Tibial nerve (tissue), 4 donors: ENCODE measurements around the gene TBC1D22A. TPM values are rescaled to one million over a fixed set of nuclear protein-coding genes. Genes with fewer than 3 reads are reported as not detected.

Experiments used
- DNase-seq, 2 donors: peaks; one replicate each; pipeline ENCODE4 v3.0.0-alpha.2; 2019; ENCODE audit warnings: low spot score in 2 of 2
- H3K27ac ChIP-seq, 4 donors: fragments of 200-600 bp; sonication (generic) in 3 of 4; one replicate each; pipeline ENCODE4 v1.5.1; 2017 to 2019; ENCODE audit warnings: mild to moderate bottlenecking in 1 of 4
- H3K27me3 ChIP-seq, 2 donors: fragments of 200-600 bp; sonication (generic) in 1 of 2; one replicate each; pipeline versions ENCODE4 v1.5.1 to v1.6.0; 2017 to 2019
- H3K36me3 ChIP-seq, 3 donors: fragments of 200-600 bp; sonication (generic); one replicate each; pipeline ENCODE4 v1.5.1; 2018 to 2019
- H3K4me1 ChIP-seq, 4 donors: fragments of 200-600 bp; sonication (generic) in 3 of 4; one replicate each; pipeline ENCODE4 v1.5.1; 2017 to 2019
- H3K4me3 ChIP-seq, 4 donors: fragments of 200-600 bp; sonication (generic) in 3 of 4; one replicate each; pipeline ENCODE4 v1.5.1; 2017 to 2019; ENCODE audit warnings: mild to moderate bottlenecking in 1 of 4, moderate library complexity in 1 of 4
- H3K9me3 ChIP-seq, 4 donors: fragments of 200-600 bp; sonication (generic) in 3 of 4; one replicate each; pipeline ENCODE4 v1.5.1; 2017 to 2019
- EP300 ChIP-seq, 2 donors: sonication (generic); formaldehyde crosslinking; IDR thresholded peaks; one replicate each; pipeline ENCODE4 v1.6.1; 2017; ENCODE audit warnings: antibody characterized with exemption in 2 of 2, mild to moderate bottlenecking in 1 of 2
- POLR2A ChIP-seq, 2 donors: fragments of 450-650 bp; IDR thresholded peaks; one replicate each; pipeline ENCODE4 v1.6.1; 2017; ENCODE audit warnings: antibody characterized with exemption in 2 of 2, mild to moderate bottlenecking in 2 of 2, moderate library complexity in 2 of 2
- WGBS, 2 donors: methylation state at CpG; one replicate each; pipeline ENCODE4 v1.1.5; 2018; 5-methylcytosine and 5-hydroxymethylcytosine counted together
- total RNA-seq, 4 donors: library from RNA; depleted of rRNA; stranded (reverse); fragments of >200 nt; gene quantifications; one replicate each; pipeline ENCODE4 v1.1.0, GENCODE V29; 2016
- TF ChIP-seq, protein P1 (sequence below), 5 experiments: fragments of 200-600 bp in 3 of 5; fragments of 450-650 bp in 2 of 5; sonication (generic) in 3 of 5; IDR thresholded peaks; one replicate each; pipeline ENCODE4 v1.5.1; 2016 to 2019; ENCODE audit warnings: antibody characterized with exemption in 5 of 5, mild to moderate bottlenecking in 3 of 5, moderate library complexity in 2 of 5

The TBC1D22A gene
- total RNA-seq, 4 donors from 2014 or later = 27.3 to 35.4 (median 29.3) TPM

DNA sequence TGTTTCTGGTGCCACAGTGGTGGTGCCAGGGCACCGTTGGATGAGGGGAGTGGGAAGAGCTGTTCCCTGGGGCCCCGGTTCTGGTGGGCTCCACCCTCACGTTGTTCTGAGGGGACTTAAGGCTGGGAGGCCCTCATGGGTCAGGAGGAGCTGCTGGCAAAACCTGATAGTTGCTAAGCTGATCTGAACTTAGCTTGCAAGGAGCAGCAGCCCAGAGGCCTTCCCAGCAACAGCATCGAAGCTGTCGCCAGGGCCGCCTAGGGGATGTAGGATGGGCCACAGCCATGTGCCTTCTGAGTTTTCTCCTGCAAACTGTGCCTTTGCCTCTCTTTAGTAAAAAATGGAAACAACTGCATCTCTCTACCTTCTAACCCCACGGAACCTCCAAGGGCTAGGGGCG lies 240.2 kb downstream of the TBC1D22A start:
- no peaks in the 10 kb centered on the region for H3K27me3 ChIP-seq
- H3K4me1 ChIP-seq = no peaks in the 10 kb centered on the region
- H3K9me3 ChIP-seq = no peaks in the 10 kb centered on the region
- no peak overlapping the region for H3K27ac ChIP-seq
- no peak for DNase-seq
- peaks cover 0 to 37% (median 0%) of the 10 kb centered on the region in 3 donors for H3K36me3 ChIP-seq
- 80 to 89% methylated on average over 8 of the region's 8 CpGs for WGBS, 2 donors
- H3K4me3 ChIP-seq = no peak overlapping the region
- TF ChIP-seq EP300 (IDR thresholded peaks at IDR 0.05) (no peak), POLR2A (IDR thresholded peaks at IDR 0.05) (no peak)
- TF ChIP-seq, protein P1, sequence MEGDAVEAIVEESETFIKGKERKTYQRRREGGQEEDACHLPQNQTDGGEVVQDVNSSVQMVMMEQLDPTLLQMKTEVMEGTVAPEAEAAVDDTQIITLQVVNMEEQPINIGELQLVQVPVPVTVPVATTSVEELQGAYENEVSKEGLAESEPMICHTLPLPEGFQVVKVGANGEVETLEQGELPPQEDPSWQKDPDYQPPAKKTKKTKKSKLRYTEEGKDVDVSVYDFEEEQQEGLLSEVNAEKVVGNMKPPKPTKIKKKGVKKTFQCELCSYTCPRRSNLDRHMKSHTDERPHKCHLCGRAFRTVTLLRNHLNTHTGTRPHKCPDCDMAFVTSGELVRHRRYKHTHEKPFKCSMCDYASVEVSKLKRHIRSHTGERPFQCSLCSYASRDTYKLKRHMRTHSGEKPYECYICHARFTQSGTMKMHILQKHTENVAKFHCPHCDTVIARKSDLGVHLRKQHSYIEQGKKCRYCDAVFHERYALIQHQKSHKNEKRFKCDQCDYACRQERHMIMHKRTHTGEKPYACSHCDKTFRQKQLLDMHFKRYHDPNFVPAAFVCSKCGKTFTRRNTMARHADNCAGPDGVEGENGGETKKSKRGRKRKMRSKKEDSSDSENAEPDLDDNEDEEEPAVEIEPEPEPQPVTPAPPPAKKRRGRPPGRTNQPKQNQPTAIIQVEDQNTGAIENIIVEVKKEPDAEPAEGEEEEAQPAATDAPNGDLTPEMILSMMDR (IDR thresholded peaks at IDR 0.05) = no peak

DNA sequence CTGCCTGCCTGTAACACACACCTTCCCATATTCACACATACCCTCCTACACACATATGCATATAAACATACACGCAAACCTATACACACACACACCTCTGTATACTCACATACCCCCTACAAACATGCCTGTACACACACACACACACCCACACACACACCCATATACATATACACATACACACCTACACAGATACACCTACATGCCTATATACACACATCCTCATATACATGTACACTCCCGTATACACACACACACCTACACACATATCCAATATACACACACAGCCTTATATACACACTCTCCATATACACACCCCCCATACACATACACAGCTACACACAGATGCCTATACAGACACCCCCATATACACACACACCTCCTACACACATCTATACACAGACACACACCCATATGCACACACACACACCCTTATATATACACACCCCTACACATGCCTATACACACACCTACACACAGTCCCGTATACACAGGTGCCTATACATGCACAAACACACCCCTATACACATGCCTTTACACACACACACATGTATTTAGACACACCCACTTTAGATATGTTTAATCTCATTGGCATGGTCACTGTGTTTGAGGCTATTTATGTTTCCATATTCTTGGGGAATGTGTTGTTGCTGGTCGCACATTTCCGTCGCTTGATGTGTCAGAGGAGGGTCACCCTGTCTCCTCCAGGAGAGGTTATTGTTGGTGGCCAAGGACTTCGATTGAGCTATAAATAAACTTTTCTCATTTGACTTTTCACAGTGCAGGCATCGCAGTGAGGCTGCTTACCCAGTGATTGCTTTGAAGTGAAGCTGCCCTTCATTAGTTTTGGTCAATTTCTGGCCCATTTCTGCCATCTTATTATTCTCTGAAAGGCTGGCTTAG lies 243.3 kb downstream of the TBC1D22A start:
- H3K27ac ChIP-seq = no peak overlapping the region
- no peak for DNase-seq
- 94 to 95% methylated on average over 8 of the region's 8 CpGs for WGBS, 2 donors
- no peaks in the 10 kb centered on the region for H3K4me1 ChIP-seq
- peaks cover 0 to 40% (median 0%) of the 10 kb centered on the region in 3 donors for H3K36me3 ChIP-seq
- H3K27me3 ChIP-seq = no peaks in the 10 kb centered on the region
- H3K4me3 ChIP-seq = no peak overlapping the region
- no peaks in the 10 kb centered on the region for H3K9me3 ChIP-seq
- TF ChIP-seq, protein P1 (IDR thresholded peaks at IDR 0.05) = no peak
- TF ChIP-seq EP300 (IDR thresholded peaks at IDR 0.05) (no peak), POLR2A (IDR thresholded peaks at IDR 0.05) (no peak)

DNA sequence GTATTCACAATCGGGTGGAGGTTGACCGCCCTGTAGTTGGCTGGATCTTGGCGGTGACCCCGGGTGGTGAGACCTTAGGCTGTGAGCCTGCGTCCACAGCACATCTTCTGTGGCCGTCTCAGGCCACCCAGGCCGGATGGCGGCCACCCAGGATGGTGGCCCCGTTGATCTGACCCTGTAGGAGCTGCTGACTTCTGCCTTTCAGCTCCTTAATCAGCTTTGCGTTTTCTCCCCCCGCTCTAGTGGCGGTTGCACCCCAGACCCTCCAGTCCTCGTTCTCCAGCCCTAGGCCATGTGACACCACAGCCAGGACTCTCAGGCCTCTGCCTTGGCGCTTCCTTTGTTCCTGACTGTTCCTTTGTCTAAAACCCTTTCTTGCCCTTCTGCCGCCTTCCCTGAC lies 244.0 kb downstream of the TBC1D22A start:
- no peak overlapping the region for H3K4me3 ChIP-seq
- DNase-seq = no peak
- no peak for TF ChIP-seq POLR2A (IDR thresholded peaks at IDR 0.05)
- TF ChIP-seq EP300 (IDR thresholded peaks at IDR 0.05) = no peak
- TF ChIP-seq, protein P1 (IDR thresholded peaks at IDR 0.05) = no peak
- no peaks in the 10 kb centered on the region for H3K9me3 ChIP-seq
- H3K36me3 ChIP-seq = peaks cover 0 to 40% (median 0%) of the 10 kb centered on the region in 3 donors
- H3K4me1 ChIP-seq = no peaks in the 10 kb centered on the region
- 88 to 89% methylated on average over 15 of the region's 15 CpGs for WGBS, 2 donors
- no peaks in the 10 kb centered on the region for H3K27me3 ChIP-seq
- H3K27ac ChIP-seq = no peak overlapping the region

DNA sequence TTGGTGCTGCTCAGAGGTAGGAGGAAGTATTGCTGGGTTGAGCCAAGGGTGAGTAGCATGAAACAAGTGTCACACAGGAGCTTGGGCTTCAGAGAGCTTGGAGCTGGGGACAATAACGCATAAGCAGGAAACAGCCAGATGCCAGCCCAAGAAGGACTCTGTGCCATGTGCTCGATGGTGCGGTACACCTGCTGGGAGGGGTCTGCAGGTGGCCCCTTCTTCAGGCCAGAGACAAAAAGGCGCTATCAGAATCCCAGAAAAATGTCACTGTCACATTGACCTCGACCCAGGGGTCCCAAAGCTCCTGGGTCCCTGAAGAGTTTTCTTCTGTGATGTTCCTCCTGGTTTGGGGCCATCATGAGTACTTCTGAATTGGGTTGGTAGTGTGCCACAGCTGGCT lies 244.4 kb downstream of the TBC1D22A start:
- H3K4me1 ChIP-seq = no peaks in the 10 kb centered on the region
- no peaks in the 10 kb centered on the region for H3K9me3 ChIP-seq
- TF ChIP-seq POLR2A (IDR thresholded peaks at IDR 0.05) = no peak
- TF ChIP-seq, protein P1 (IDR thresholded peaks at IDR 0.05) = no peak
- TF ChIP-seq EP300 (IDR thresholded peaks at IDR 0.05) = no peak
- 94 to 99% methylated on average over 5 of the region's 5 CpGs for WGBS, 2 donors
- no peak for DNase-seq
- H3K27me3 ChIP-seq = no peaks in the 10 kb centered on the region
- no peak overlapping the region for H3K4me3 ChIP-seq
- peaks cover 0 to 40% (median 0%) of the 10 kb centered on the region in 3 donors for H3K36me3 ChIP-seq
- no peak overlapping the region for H3K27ac ChIP-seq

DNA sequence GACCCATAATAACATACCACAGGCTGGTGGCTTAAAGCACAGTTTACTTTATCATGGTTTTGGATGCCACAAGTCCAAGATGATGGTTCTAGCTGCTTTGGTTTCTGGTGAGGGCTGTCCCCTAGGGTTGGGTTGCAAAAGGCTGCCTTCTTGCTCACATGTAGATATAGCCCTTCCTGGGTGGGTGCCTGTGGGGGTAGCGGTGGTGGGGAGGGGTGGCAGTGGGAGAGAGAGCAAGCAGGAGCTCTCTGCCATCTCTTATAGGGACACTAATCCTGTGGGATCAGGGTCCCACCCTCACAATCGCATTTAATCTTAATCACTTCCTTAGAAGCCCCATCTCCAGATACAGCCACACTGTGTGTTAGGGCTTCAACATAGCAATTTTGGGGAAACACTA lies 245.0 kb downstream of the TBC1D22A start:
- no peak for DNase-seq
- WGBS, 2 donors = 92 to 97% methylated on average over 2 of the region's 2 CpGs
- Histone ChIP-seq H3K4me3 (no peak overlapping the region), H3K4me1 (no peaks in the 10 kb centered on the region), H3K9me3 (no peaks in the 10 kb centered on the region), H3K27me3 (no peaks in the 10 kb centered on the region), H3K27ac (no peak overlapping the region), H3K36me3 (peaks cover 0 to 40% (median 0%) of the 10 kb centered on the region in 3 donors)
- TF ChIP-seq POLR2A (IDR thresholded peaks at IDR 0.05) = no peak
- TF ChIP-seq, protein P1 (IDR thresholded peaks at IDR 0.05) = no peak
- TF ChIP-seq EP300 (IDR thresholded peaks at IDR 0.05) = no peak
